ENCODE results near the gene PRKCD. TPM values are rescaled to one million over a fixed set of nuclear protein-coding genes. Genes with fewer than 3 reads are reported as not detected.

Gene PRKCD
- total and polyA plus RNA-seq, 5 donors from 2014 or later: 13.6 to 33.6 (median 16.8) TPM

GRCh38 chr3:53142986-53143385 lies 18.0 kb upstream of the PRKCD start:
- Mint-ChIP-seq H3K27ac (no peak overlapping the region), H3K27me3 (no peaks in the 10 kb centered on the region), H3K4me1 (no peaks in the 10 kb centered on the region), H3K36me3 (no peaks in the 10 kb centered on the region), H3K9me3 (no peaks in the 10 kb centered on the region), H3K4me3 (no peak overlapping the region)
- no peak overlapping the region for H3K27ac ChIP-seq (ENCODE audit: insufficient read depth, low read length, poor library complexity, severe bottlenecking)
- DNase-seq (no peak), ATAC-seq (ENCODE audit: low read depth in 2 of 2) (no peak)
- no peaks in the 10 kb centered on the region for H3K4me1 ChIP-seq (ENCODE audit: control insufficient read depth, insufficient read depth, low read length, poor library complexity, severe bottlenecking)
- no peaks in the 10 kb centered on the region for H3K27me3 ChIP-seq (ENCODE audit: control insufficient read depth, insufficient read depth, low read length)
- H3K36me3 ChIP-seq (ENCODE audit: control insufficient read depth, insufficient read depth, low read length): no peaks in the 10 kb centered on the region
- H3K4me3 ChIP-seq (ENCODE audit: low read depth, low read length): no peak overlapping the region
- H3K9me3 ChIP-seq (ENCODE audit: control insufficient read depth in 2 of 2, low read length in 2 of 2): no peaks in the 10 kb centered on the region

DNA sequence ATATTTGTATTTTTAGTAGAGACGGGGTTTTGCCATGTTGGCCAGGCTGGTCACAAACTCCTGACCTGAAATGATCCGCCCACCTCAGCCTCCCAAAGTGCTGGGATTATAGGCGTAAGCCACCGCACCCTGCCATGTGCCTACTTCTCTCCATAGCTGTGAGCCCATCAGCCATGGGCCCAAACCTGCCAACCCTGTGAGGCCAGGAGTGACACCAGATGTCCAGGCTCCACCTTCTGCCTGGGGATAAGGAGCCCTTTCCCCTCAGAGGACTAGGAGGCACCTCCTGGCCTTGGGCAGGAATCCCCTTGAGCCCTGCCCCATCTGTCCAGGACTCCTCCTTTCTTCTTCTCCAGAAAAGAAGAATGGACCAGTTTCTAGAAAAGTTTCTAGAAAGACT lies 16.6 kb upstream of the PRKCD start:
- H3K4me1 Mint-ChIP-seq: no peaks in the 10 kb centered on the region
- no peak for DNase-seq

DNA sequence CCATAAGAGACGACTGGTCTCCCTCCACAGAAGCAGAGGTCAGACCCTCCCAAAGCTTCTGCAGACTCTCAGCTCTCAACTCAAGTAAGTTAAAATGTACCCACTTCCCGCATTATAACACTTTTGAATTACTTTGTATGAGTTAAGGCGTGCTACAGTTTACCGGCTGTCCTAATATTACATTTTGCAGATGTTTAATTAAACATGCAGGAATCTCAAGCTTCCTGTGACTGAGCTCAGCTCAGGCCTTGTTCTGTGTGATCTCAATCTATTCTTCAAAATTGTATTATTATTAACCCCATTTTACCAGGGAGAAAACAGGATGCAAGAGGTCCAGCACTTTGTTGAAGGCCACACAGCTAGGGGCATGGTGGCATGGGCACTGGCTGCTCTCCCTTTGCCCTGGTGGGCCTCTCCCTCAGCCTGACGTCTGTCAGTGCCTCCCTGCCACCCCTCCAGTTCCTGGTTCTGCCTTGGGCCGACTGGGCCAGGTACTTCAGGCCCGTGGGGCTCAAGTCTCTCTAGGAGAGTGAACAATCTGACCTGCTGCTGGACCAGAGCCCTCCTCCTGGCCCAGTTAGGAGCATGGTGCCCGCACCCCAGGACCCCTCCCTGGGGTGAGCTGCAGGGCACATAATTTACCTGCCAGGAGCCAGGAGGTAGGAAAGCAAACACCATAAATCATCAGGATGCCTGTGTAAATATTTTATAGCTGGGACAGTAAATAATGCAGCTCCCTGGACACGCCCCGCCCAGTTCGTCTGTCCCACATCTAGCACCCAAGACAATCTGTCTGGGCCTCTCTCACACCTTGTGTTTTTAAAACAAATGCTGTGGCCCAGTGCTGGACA lies 15.9 kb upstream of the PRKCD start:
- Mint-ChIP-seq H3K27ac (no peak overlapping the region), H3K27me3 (no peaks in the 10 kb centered on the region), H3K9me3 (no peaks in the 10 kb centered on the region), H3K36me3 (no peaks in the 10 kb centered on the region), H3K4me3 (no peak overlapping the region), H3K4me1 (no peaks in the 10 kb centered on the region)
- H3K4me3 ChIP-seq (ENCODE audit: low read depth, low read length): no peak overlapping the region
- H3K27me3 ChIP-seq (ENCODE audit: control insufficient read depth, insufficient read depth, low read length): no peaks in the 10 kb centered on the region
- DNase-seq (no peak), ATAC-seq (ENCODE audit: low read depth in 2 of 2) (no peak)
- no peaks in the 10 kb centered on the region for H3K9me3 ChIP-seq (ENCODE audit: control insufficient read depth in 2 of 2, low read length in 2 of 2)
- H3K36me3 ChIP-seq (ENCODE audit: control insufficient read depth, insufficient read depth, low read length): no peaks in the 10 kb centered on the region
- H3K4me1 ChIP-seq (ENCODE audit: control insufficient read depth, insufficient read depth, low read length, poor library complexity, severe bottlenecking): no peaks in the 10 kb centered on the region
- H3K27ac ChIP-seq (ENCODE audit: insufficient read depth, low read length, poor library complexity, severe bottlenecking): no peak overlapping the region

More for the DNA sequence above, 16.6 kb upstream of the PRKCD start:
- H3K27me3 ChIP-seq (ENCODE audit: control insufficient read depth, insufficient read depth, low read length): no peaks in the 10 kb centered on the region
- H3K36me3 Mint-ChIP-seq: no peaks in the 10 kb centered on the region
- H3K4me1 ChIP-seq (ENCODE audit: control insufficient read depth, insufficient read depth, low read length, poor library complexity, severe bottlenecking): no peaks in the 10 kb centered on the region
- no peak overlapping the region for H3K4me3 Mint-ChIP-seq
- no peaks in the 10 kb centered on the region for H3K36me3 ChIP-seq (ENCODE audit: control insufficient read depth, insufficient read depth, low read length)
- H3K27me3 Mint-ChIP-seq: no peaks in the 10 kb centered on the region
- no peak for ATAC-seq (ENCODE audit: low read depth in 2 of 2)
- H3K9me3 ChIP-seq (ENCODE audit: control insufficient read depth in 2 of 2, low read length in 2 of 2): no peaks in the 10 kb centered on the region
- H3K9me3 Mint-ChIP-seq: no peaks in the 10 kb centered on the region
- no peak overlapping the region for H3K4me3 ChIP-seq (ENCODE audit: low read depth, low read length)
- no peak overlapping the region for H3K27ac Mint-ChIP-seq
- H3K27ac ChIP-seq (ENCODE audit: insufficient read depth, low read length, poor library complexity, severe bottlenecking): no peak overlapping the region

GRCh38 chr3:53145713-53146080 lies 15.3 kb upstream of the PRKCD start:
- H3K4me3 Mint-ChIP-seq: no peak overlapping the region
- Histone ChIP-seq H3K36me3 (ENCODE audit: control insufficient read depth, insufficient read depth, low read length) (no peaks in the 10 kb centered on the region), H3K9me3 (ENCODE audit: control insufficient read depth in 2 of 2, low read length in 2 of 2) (no peaks in the 10 kb centered on the region), H3K27ac (ENCODE audit: insufficient read depth, low read length, poor library complexity, severe bottlenecking) (no peak overlapping the region), H3K27me3 (ENCODE audit: control insufficient read depth, insufficient read depth, low read length) (no peaks in the 10 kb centered on the region), H3K4me1 (ENCODE audit: control insufficient read depth, insufficient read depth, low read length, poor library complexity, severe bottlenecking) (no peaks in the 10 kb centered on the region), H3K4me3 (ENCODE audit: low read depth, low read length) (no peak overlapping the region)
- ATAC-seq (ENCODE audit: low read depth in 2 of 2) (no peak), DNase-seq (no peak)
- H3K27me3 Mint-ChIP-seq: no peaks in the 10 kb centered on the region
- H3K27ac Mint-ChIP-seq: no peak overlapping the region
- H3K9me3 Mint-ChIP-seq: no peaks in the 10 kb centered on the region
- no peaks in the 10 kb centered on the region for H3K4me1 Mint-ChIP-seq
- H3K36me3 Mint-ChIP-seq: no peaks in the 10 kb centered on the region

- no peak for ATAC-seq (ENCODE audit: low read depth in 2 of 2)
- no peak for DNase-seq
- Mint-ChIP-seq H3K4me3 (no peak overlapping the region), H3K9me3 (no peaks in the 10 kb centered on the region), H3K27ac (no peak overlapping the region), H3K36me3 (no peaks in the 10 kb centered on the region), H3K4me1 (no peaks in the 10 kb centered on the region), H3K27me3 (no peaks in the 10 kb centered on the region)
- Histone ChIP-seq H3K9me3 (ENCODE audit: control insufficient read depth in 2 of 2, low read length in 2 of 2) (no peaks in the 10 kb centered on the region), H3K36me3 (ENCODE audit: control insufficient read depth, insufficient read depth, low read length) (no peaks in the 10 kb centered on the region), H3K27ac (ENCODE audit: insufficient read depth, low read length, poor library complexity, severe bottlenecking) (no peak overlapping the region), H3K4me3 (ENCODE audit: low read depth, low read length) (no peak overlapping the region), H3K4me1 (ENCODE audit: control insufficient read depth, insufficient read depth, low read length, poor library complexity, severe bottlenecking) (no peaks in the 10 kb centered on the region), H3K27me3 (ENCODE audit: control insufficient read depth, insufficient read depth, low read length) (no peaks in the 10 kb centered on the region)
Measured at GRCh38 chr3:53146319-53146891, 14.6 kb upstream of the PRKCD start.

DNA sequence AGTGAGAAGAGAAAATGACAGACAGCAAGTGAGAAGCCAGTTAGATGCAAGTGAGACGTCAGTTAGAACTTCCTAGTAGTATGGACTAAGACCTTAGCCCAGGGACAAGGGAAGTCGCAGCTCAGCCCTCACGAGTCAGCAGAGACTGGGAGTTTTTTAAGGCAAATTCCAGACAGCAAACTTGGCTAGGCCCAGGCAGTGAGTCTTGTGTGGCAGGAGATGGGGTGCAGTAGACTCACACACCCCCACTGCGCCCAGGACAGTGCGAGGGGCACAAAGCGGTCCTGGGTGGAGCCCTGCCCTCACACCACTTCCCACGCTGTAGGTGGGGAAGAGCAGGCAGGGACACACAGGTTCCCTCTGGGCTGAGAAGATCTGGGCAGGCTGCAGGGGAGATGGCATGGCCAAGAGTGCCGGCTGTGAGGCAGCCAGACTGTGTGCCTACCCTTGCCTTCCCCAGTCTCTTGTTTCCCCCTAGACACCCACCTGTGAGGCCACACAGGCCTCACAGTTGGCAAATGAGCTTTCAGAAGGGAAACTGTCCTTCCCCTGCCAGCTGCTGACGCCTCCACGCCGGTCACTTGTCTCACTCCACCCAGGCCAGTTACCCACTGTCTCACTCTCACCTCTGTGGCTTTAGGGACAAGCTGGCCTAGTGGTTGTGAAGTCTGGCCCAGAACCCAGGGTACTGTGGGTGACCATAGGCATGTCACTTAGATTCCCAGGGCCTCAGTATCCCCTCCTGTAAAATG lies 13.7 kb upstream of the PRKCD start:
- ATAC-seq (ENCODE audit: low read depth in 2 of 2) (no peak), DNase-seq (no peak)
- no peak overlapping the region for H3K4me3 Mint-ChIP-seq
- H3K27ac Mint-ChIP-seq: no peak overlapping the region
- Histone ChIP-seq H3K4me1 (ENCODE audit: control insufficient read depth, insufficient read depth, low read length, poor library complexity, severe bottlenecking) (no peaks in the 10 kb centered on the region), H3K27me3 (ENCODE audit: control insufficient read depth, insufficient read depth, low read length) (no peaks in the 10 kb centered on the region), H3K36me3 (ENCODE audit: control insufficient read depth, insufficient read depth, low read length) (no peaks in the 10 kb centered on the region), H3K9me3 (ENCODE audit: control insufficient read depth in 2 of 2, low read length in 2 of 2) (no peaks in the 10 kb centered on the region), H3K4me3 (ENCODE audit: low read depth, low read length) (no peak overlapping the region), H3K27ac (ENCODE audit: insufficient read depth, low read length, poor library complexity, severe bottlenecking) (no peak overlapping the region)
- H3K4me1 Mint-ChIP-seq: no peaks in the 10 kb centered on the region
- H3K36me3 Mint-ChIP-seq: no peaks in the 10 kb centered on the region
- no peaks in the 10 kb centered on the region for H3K9me3 Mint-ChIP-seq
- H3K27me3 Mint-ChIP-seq: no peaks in the 10 kb centered on the region

- ATAC-seq (ENCODE audit: low read depth in 2 of 2) (no peak), DNase-seq (no peak)
- Mint-ChIP-seq H3K36me3 (no peaks in the 10 kb centered on the region), H3K4me3 (no peak overlapping the region), H3K27ac (no peak overlapping the region), H3K9me3 (no peaks in the 10 kb centered on the region), H3K4me1 (no peaks in the 10 kb centered on the region), H3K27me3 (peaks cover 2% of the 10 kb centered on the region)
- Histone ChIP-seq H3K27ac (ENCODE audit: insufficient read depth, low read length, poor library complexity, severe bottlenecking) (no peak overlapping the region), H3K4me1 (ENCODE audit: control insufficient read depth, insufficient read depth, low read length, poor library complexity, severe bottlenecking) (no peaks in the 10 kb centered on the region), H3K27me3 (ENCODE audit: control insufficient read depth, insufficient read depth, low read length) (no peaks in the 10 kb centered on the region), H3K4me3 (ENCODE audit: low read depth, low read length) (no peak overlapping the region), H3K9me3 (ENCODE audit: control insufficient read depth in 2 of 2, low read length in 2 of 2) (no peaks in the 10 kb centered on the region), H3K36me3 (ENCODE audit: control insufficient read depth, insufficient read depth, low read length) (no peaks in the 10 kb centered on the region)
Measured at GRCh38 chr3:53147903-53148400, 13.1 kb upstream of the PRKCD start.
